K562 (cell line): ENCODE measurements around the gene SIRPA. TPM values are rescaled to one million over a fixed set of nuclear protein-coding genes. Genes with fewer than 3 reads are reported as not detected.
"Not testable (repeated sequence)": the region's sequence is repeated elsewhere in the genome, so short reads cannot be mapped to it uniquely, and the experiment has no call there.

Source experiments
- ATAC-seq: fragments of 200-7000 bp; cut with Tn5 transposase; 3 replicates; pipeline ENCODE4 v1.9.1; 2020; ENCODE audit warnings: moderate library complexity
- BruUV-seq: library from RNA; stranded (reverse); fragments of 400-500 nt; replicated peaks from 2 replicates; lab custom pipeline; 2021; lab: Mats Ljungman, UMichigan
- CTCF ChIA-PET: fragments of 300-600 bp; formaldehyde crosslinking; extraction: SDS; loops from one replicate; lab custom pipeline; 2021; ENCODE audit warnings: low intra/inter-chr PET ratio; lab: Yijun Ruan, JAX
- POLR2A ChIA-PET: fragments of 300-600, 350-650 bp; sonication (Branson Sonifier 250); formaldehyde crosslinking; extraction: SDS; loops from one replicate; lab custom pipeline; 2021; ENCODE audit warnings: antibody characterized with exemption, inconsistent platforms; lab: Yijun Ruan, JAX
- DNase-seq, 4 experiments: peaks; one replicate each; pipeline versions ENCODE4 v3.0.0 to v3.0.0-alpha.2; 2011 to 2018; ENCODE audit warnings: low spot score in 3 of 4, mixed read lengths in 3 of 4; ENCODE audit errors: extremely low read depth in 1 of 4
- FAIRE-seq: peaks from 2 replicates; lab custom pipeline; 2011; peaks lifted over from hg19 to GRCh38; lab: Jason Lieb, UNC
- H2AFZ ChIP-seq: 2 replicates; pipeline ENCODE4 v1.6.0; 2011; ENCODE audit warnings: low read depth, low read length, control low read depth, inconsistent platforms
- H3K27ac ChIP-seq: fragments of 200-600 bp; 3 replicates; pipeline ENCODE4 v1.8.0; 2011; ENCODE audit warnings: low read depth, mild to moderate bottlenecking, control low read depth, inconsistent platforms, low read length, moderate library complexity, mixed read lengths; ENCODE audit errors: extremely low read depth
- H3K27me3 ChIP-seq, 2 experiments: fragments of 300-600 bp in 1 of 2; 2 replicates in 1 of 2; 3 replicates in 1 of 2; pipeline versions ENCODE4 v1.6.0 to v1.8.0; 2011; ENCODE audit warnings: inconsistent platforms in 2 of 2, low read length in 2 of 2, mild to moderate bottlenecking in 1 of 2, mixed read lengths in 1 of 2, moderate library complexity in 1 of 2; ENCODE audit not compliant: control insufficient read depth in 2 of 2, insufficient read depth in 2 of 2
- H3K36me3 ChIP-seq: fragments of 300-600 bp; 3 replicates; pipeline ENCODE4 v1.8.0; 2011; ENCODE audit warnings: mild to moderate bottlenecking, low read length, inconsistent platforms; ENCODE audit not compliant: control insufficient read depth, insufficient read depth
- H3K4me1 ChIP-seq, 2 experiments: fragments of 200-600 bp in 1 of 2; replicated peaks in 1 of 2; 2 replicates in 1 of 2; 3 replicates in 1 of 2; pipeline versions ENCODE4 v1.5.1 to v1.8.0; 2011; ENCODE audit warnings: inconsistent platforms in 2 of 2, low read length in 2 of 2, mild to moderate bottlenecking in 1 of 2, mixed read lengths in 1 of 2, moderate library complexity in 1 of 2; ENCODE audit not compliant: control insufficient read depth in 2 of 2, insufficient read depth in 2 of 2
- H3K4me2 ChIP-seq: 2 replicates; pipeline ENCODE4 v1.6.1; 2011; ENCODE audit warnings: low read length, control low read depth, inconsistent platforms, mixed read lengths; ENCODE audit not compliant: insufficient read depth
- H3K4me3 ChIP-seq: fragments of 200-600 bp; sonication (generic), shearing (Covaris generic); 2 replicates; pipeline ENCODE4 v1.5.1; 2016; ENCODE audit warnings: control low read depth, inconsistent platforms
- H3K79me2 ChIP-seq: fragments of 200-600 bp; 3 replicates; pipeline ENCODE4 v1.8.0; 2011; ENCODE audit warnings: low read length, inconsistent platforms; ENCODE audit not compliant: control insufficient read depth, insufficient read depth
- H3K9ac ChIP-seq, 2 experiments: 2 replicates each; pipeline versions ENCODE4 v1.6.0 to v1.6.1; 2011; ENCODE audit warnings: low read depth in 2 of 2, low read length in 2 of 2, control low read depth in 1 of 2, inconsistent platforms in 1 of 2, mild to moderate bottlenecking in 1 of 2, mixed read lengths in 1 of 2; ENCODE audit not compliant: insufficient read depth in 1 of 2
- H3K9me1 ChIP-seq: one replicate; pipeline ENCODE4 v1.6.0; 2011; ENCODE audit warnings: inconsistent platforms, mild to moderate bottlenecking, low read length, moderate library complexity; ENCODE audit not compliant: control insufficient read depth, insufficient read depth
- H3K9me3 ChIP-seq: replicated peaks from 2 replicates; pipeline ENCODE4 v1.5.1; 2011; ENCODE audit warnings: low read depth, low read length, inconsistent platforms; ENCODE audit not compliant: control insufficient read depth, insufficient read depth
- H4K20me1 ChIP-seq: replicated peaks from 2 replicates; pipeline ENCODE4 v1.6.1; 2011; ENCODE audit warnings: low read length, inconsistent platforms, mixed read lengths; ENCODE audit not compliant: control insufficient read depth, insufficient read depth
- C11orf30 ChIP-seq: fragments of 450-650 bp; IDR thresholded peaks from 2 replicates; pipeline ENCODE4 v1.6.1; 2016; ENCODE audit warnings: low read depth, mild to moderate bottlenecking
- CREB3 ChIP-seq: fragments of 450-650 bp; conservative IDR thresholded peaks from 2 replicates; pipeline ENCODE4 v1.6.1; 2016; ENCODE audit warnings: missing genetic modification characterization, low read depth, mild to moderate bottlenecking, missing compliant biosample characterization, moderate library complexity
- CREB5 ChIP-seq: fragments of 250-450 bp; sonication (Bioruptor Pico); IDR thresholded peaks from 2 replicates; pipeline ENCODE4 v1.5.0; 2020; ENCODE audit warnings: mild to moderate bottlenecking
- ERF ChIP-seq: fragments of 450-650 bp; formaldehyde crosslinking; IDR thresholded peaks from 2 replicates; pipeline ENCODE4 v1.4.0; 2020; ENCODE audit warnings: mild to moderate bottlenecking, mixed read lengths
- FOS ChIP-seq: IDR thresholded peaks from 3 replicates; pipeline ENCODE4 v1.6.1; 2011; ENCODE audit not compliant: insufficient read length; ENCODE audit errors: extremely low read depth
- GABPA ChIP-seq: fragments of 200-800 bp; sonication (Bioruptor generic); conservative IDR thresholded peaks from 2 replicates; pipeline ENCODE4 v1.6.1; 2016; ENCODE audit warnings: low read depth, missing genetic modification characterization, missing compliant biosample characterization
- NCOR1 ChIP-seq: fragments of 450-650 bp; IDR thresholded peaks from 2 replicates; pipeline ENCODE4 v1.6.1; 2016; ENCODE audit warnings: mild to moderate bottlenecking, moderate library complexity
- NFRKB ChIP-seq: fragments of 450-650 bp; IDR thresholded peaks from 2 replicates; pipeline ENCODE4 v1.6.1; 2016; ENCODE audit warnings: low read depth
- PHB ChIP-seq: fragments of 250-450 bp; sonication (Bioruptor Pico); IDR thresholded peaks from 2 replicates; pipeline ENCODE4 v1.5.0; 2021
- RB1 ChIP-seq: fragments of 450-650 bp; IDR thresholded peaks from 2 replicates; pipeline ENCODE4 v1.6.1; 2017; ENCODE audit warnings: low read depth, mild to moderate bottlenecking
- RHOXF2B ChIP-seq: fragments of 250-450 bp; sonication (Bioruptor Pico); conservative IDR thresholded peaks from 2 replicates; pipeline ENCODE4 v1.5.1; 2021
- SAFB2 ChIP-seq: fragments of 200-400 bp; formaldehyde crosslinking; IDR thresholded peaks from 2 replicates; pipeline ENCODE4 v1.6.1; 2018; ENCODE audit warnings: borderline replicate concordance, low read length, low read depth, moderate library complexity; ENCODE audit not compliant: severe bottlenecking
- SMARCE1 ChIP-seq: fragments of 450-650 bp; IDR thresholded peaks from 2 replicates; pipeline ENCODE4 v1.7.1; 2016; ENCODE audit warnings: mild to moderate bottlenecking
- TARDBP ChIP-seq: fragments of 450-650 bp; IDR thresholded peaks from 2 replicates; pipeline ENCODE4 v1.6.1; 2016
- YBX1 ChIP-seq: fragments of 450-650 bp; IDR thresholded peaks from 2 replicates; pipeline ENCODE4 v1.7.1; 2016; ENCODE audit warnings: mild to moderate bottlenecking
- ZNF143 ChIP-seq: sonication (generic); formaldehyde crosslinking; IDR thresholded peaks from 2 replicates; pipeline ENCODE4 v1.9.0; 2022; ENCODE audit warnings: mild to moderate bottlenecking, missing genetic modification reagents
- WGBS: fragments of 100-300 bp; shearing (Covaris generic); methylation state at CpG from one replicate; pipeline ENCODE4 v1.1.6; 2016; ENCODE audit warnings: low coverage, mixed read lengths; ENCODE audit not compliant: insufficient coverage; ENCODE audit errors: missing lambda C conversion rate; 5-methylcytosine and 5-hydroxymethylcytosine counted together
- in situ Hi-C: fragments of 300-500 bp; cut with MboI; formaldehyde crosslinking; loops from 4 replicates; pipeline ENCODE4 v1.15.0; 2018; ENCODE audit warnings: inconsistent platforms, mixed read lengths
- intact Hi-C: fragments of 100-400 bp; cut with micrococcal nuclease; formaldehyde crosslinking; loops from 2 replicates; pipeline ENCODE4 v1.14.2; 2022
- polyA plus RNA-seq, 8 experiments: library from polyadenylated mRNA; depleted of rRNA in 4 of 8; stranded (reverse) in 5 of 8; unstranded in 3 of 8; fragments of >200 nt; fragmentation: Nextera tagmentation in 2 of 8; fragmentation: Illumina TruSeq in 1 of 8; extraction: Ambion mirVana in 2 of 8; extraction: Trizol in 1 of 8; gene quantifications; 2 replicates each; pipeline versions ENCODE4 v1.2.1 to v1.2.3, GENCODE V29; 2011 to 2014; ENCODE audit warnings: inconsistent platforms in 1 of 8, missing spikeins in 1 of 8
- total RNA-seq, 7 experiments: library from RNA; depleted of rRNA in 6 of 7; stranded (reverse); fragments of >200 nt in 6 of 7; fragmentation: Illumina TruSeq in 2 of 7; extraction: Trizol in 2 of 7; gene quantifications; 2 replicates each; pipeline versions ENCODE4 v1.2.1 to v1.2.3, GENCODE V29; 2011 to 2021; ENCODE audit warnings: low replicate concordance in 1 of 7

The SIRPA gene
- total and polyA plus RNA-seq, 9 of the 15 experiments (the other 6 are each of a cell fraction or from before 2014, with no cell fraction given), result 0.01 to 0.40 (median 0.11) TPM; not detected in 2

GRCh38 chr20:1920826-1921225 is 25.6 kb downstream of the SIRPA start:
- Histone ChIP-seq H3K4me3 (no peak overlapping the region), H2AFZ (no peak overlapping the region), H3K36me3 (no peaks in the 10 kb centered on the region), H3K27ac (no peak overlapping the region), H3K27me3 (peaks cover 0 to 8% of the 10 kb centered on the region in 2 experiments; a peak in 2 of 5 replicates), H4K20me1 (no peaks in the 10 kb centered on the region), H3K9me1 (no peaks in the 10 kb centered on the region), H3K4me2 (no peak overlapping the region), H3K4me1 (no peaks in the 10 kb centered on the region), H3K79me2 (no peaks in the 10 kb centered on the region), H3K9ac (no peak overlapping the region), H3K9me3 (no peaks in the 10 kb centered on the region)
- POLR2A ChIA-PET, result no interaction called here
- no TSS peak for BruUV-seq
- no peak for TF ChIP-seq RHOXF2B (CRISPR knock-in tag)
- TF ChIP-seq RB1, result no peak
- no peak for TF ChIP-seq NFRKB
- no peak for TF ChIP-seq NCOR1
- TF ChIP-seq YBX1, result no peak
- no peak for TF ChIP-seq C11orf30
- TF ChIP-seq ERF, result no peak
- TF ChIP-seq CREB3 (tag), result no peak
- no peak for TF ChIP-seq GABPA (tag)
- TF ChIP-seq ZNF143 (CRISPR knock-in tag), result no peak
- no peak for TF ChIP-seq SMARCE1
- no peak for TF ChIP-seq CREB5
- TF ChIP-seq TARDBP, result no peak
- TF ChIP-seq PHB (CRISPR knock-in tag), result no peak
- no peak for TF ChIP-seq FOS
- TF ChIP-seq SAFB2, result no peak
- ATAC-seq (no peak), DNase-seq (no peak), FAIRE-seq (no peak)
- 0% methylated on average over 6 of the region's 6 CpGs for WGBS
- intact Hi-C loops (no loop called here), in situ Hi-C loops (no loop called here)
- CTCF ChIA-PET, result no interaction called here

- FAIRE-seq, DNase-seq, H3K36me3 ChIP-seq, H3K9me3 ChIP-seq, in situ Hi-C loops, ATAC-seq, H4K20me1 ChIP-seq, H3K4me3 ChIP-seq, H3K4me2 ChIP-seq, CTCF ChIA-PET, H2AFZ ChIP-seq, H3K79me2 ChIP-seq, H3K4me1 ChIP-seq, POLR2A ChIA-PET, intact Hi-C loops, H3K9ac ChIP-seq, H3K27ac ChIP-seq, H3K9me1 ChIP-seq, BruUV-seq: not testable (repeated sequence)
- WGBS, result 4% methylated on average over 2 of the region's 4 CpGs
- H3K27me3 ChIP-seq, result peaks cover 0 to 16% of the 10 kb centered on the region in 2 experiments; a peak in 2 of 5 replicates
These were observed 26.8 kb downstream of the SIRPA start for GRCh38 chr20:1921985-1922384.
